Sigmoid colon (tissue), 7 donors: Measurements from ENCODE around the gene RNF39. TPM values are rescaled to one million over a fixed set of nuclear protein-coding genes. Genes with fewer than 3 reads are reported as not detected.

Source experiments
- DNase-seq: peaks from one replicate; pipeline ENCODE4 v3.0.0-alpha.2; 2019
- H3K27ac ChIP-seq, 4 donors: fragments of 200-600 bp; sonication (generic); one replicate each; pipeline ENCODE4 v1.5.1; 2016 to 2019; ENCODE audit warnings: mild to moderate bottlenecking in 1 of 4
- H3K27me3 ChIP-seq, 3 donors: fragments of 200-600 bp; sonication (generic); one replicate each; pipeline ENCODE4 v1.5.1; 2019; ENCODE audit warnings: mild to moderate bottlenecking in 1 of 3
- H3K36me3 ChIP-seq, 4 donors: fragments of 200-600 bp; sonication (generic); one replicate each; pipeline ENCODE4 v1.5.1; 2016 to 2019
- H3K4me1 ChIP-seq, 4 donors: fragments of 200-600 bp; sonication (generic); one replicate each; pipeline ENCODE4 v1.5.1; 2017 to 2019
- H3K4me3 ChIP-seq, 4 donors: fragments of 200-600 bp; sonication (generic); one replicate each; pipeline ENCODE4 v1.5.1; 2017 to 2019; ENCODE audit warnings: mild to moderate bottlenecking in 2 of 4, moderate library complexity in 1 of 4
- H3K9me3 ChIP-seq, 4 donors: fragments of 200-600 bp in 3 of 4; sonication (generic) in 3 of 4; one replicate each; pipeline versions ENCODE4 v1.5.1 to v1.6.1; 2013 to 2019
- EP300 ChIP-seq, 4 donors: sonication (generic); formaldehyde crosslinking; IDR thresholded peaks; one replicate each; pipeline ENCODE4 v1.6.1; 2017; ENCODE audit warnings: antibody characterized with exemption in 4 of 4
- POLR2A ChIP-seq, 2 donors: fragments of 450-650 bp; IDR thresholded peaks; one replicate each; pipeline ENCODE4 v1.6.1; 2016; ENCODE audit warnings: antibody characterized with exemption in 2 of 2, mild to moderate bottlenecking in 2 of 2, moderate library complexity in 2 of 2
- POLR2AphosphoS5 ChIP-seq, 4 donors: sonication (generic); formaldehyde crosslinking; IDR thresholded peaks; one replicate each; pipeline ENCODE4 v1.6.1; 2017; ENCODE audit warnings: antibody characterized with exemption in 4 of 4
- WGBS, 2 donors: extraction: QIAGEN DNeasy Blood & Tissue Kit; methylation state at CpG; one replicate each; pipeline ENCODE4 v1.1.7; 2013; 5-methylcytosine and 5-hydroxymethylcytosine counted together
- intact Hi-C: fragments of 100-400 bp; cut with DNase I; formaldehyde crosslinking; loops from one replicate; pipeline ENCODE4 v1.15.1; 2023
- polyA plus RNA-seq, 3 donors: library from polyadenylated mRNA; stranded (reverse); fragments of 200-250 nt; gene quantifications; one replicate each; pipeline ENCODE4 v1.2.3, GENCODE V29; 2013
- total RNA-seq, 4 donors: library from RNA; depleted of rRNA; stranded (reverse); fragments of >200 nt; gene quantifications; one replicate each; pipeline ENCODE4 v1.1.0, GENCODE V29; 2016
- TF ChIP-seq, protein P1 (sequence below), 4 experiments: fragments of 450-650 bp in 3 of 4; fragments of 200-600 bp in 1 of 4; IDR thresholded peaks; one replicate each; pipeline ENCODE4 v1.5.1; 2016 to 2019; ENCODE audit warnings: antibody characterized with exemption in 4 of 4, mild to moderate bottlenecking in 3 of 4, moderate library complexity in 2 of 4
- donor health status: healthy with polysubstance abuse.
- donor health status: Bipolar disorder and iron deficiency.
- donor health status: healthy.

RNF39 gene
- total and polyA plus RNA-seq, 7 donors, result 0.44 to 2.3 (median 0.60) TPM; not detected in 4

DNA sequence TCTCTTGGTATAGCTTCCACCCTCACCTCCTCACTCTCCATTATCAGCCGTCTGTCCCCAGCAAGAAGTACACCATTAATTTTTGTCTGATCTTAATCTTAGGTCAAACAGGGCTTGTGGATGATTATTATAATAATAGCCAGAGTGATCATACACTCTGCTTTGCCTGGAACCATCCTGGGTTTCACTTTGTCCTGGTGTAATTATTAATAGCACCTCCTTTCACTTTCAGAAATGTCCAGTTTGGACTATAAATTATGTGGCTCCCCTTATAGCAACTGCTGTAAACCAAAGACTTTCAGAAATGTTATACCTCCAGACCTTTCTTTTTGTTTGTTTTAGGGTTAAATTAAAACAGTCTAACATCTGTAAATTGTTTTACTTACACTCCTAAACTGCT is 38.3 kb upstream of the RNF39 start:
- Histone ChIP-seq H3K4me3 (no peak overlapping the region), H3K36me3 (no peaks in the 10 kb centered on the region), H3K27ac (no peak overlapping the region), H3K27me3 (peaks cover 0 to 59% (median 21%) of the 10 kb centered on the region in 3 donors), H3K4me1 (no peaks in the 10 kb centered on the region), H3K9me3 (no peaks in the 10 kb centered on the region)
- intact Hi-C loops, result no loop called here
- DNase-seq, result no peak
- TF ChIP-seq POLR2A (IDR thresholded peaks at IDR 0.05) (no peak), POLR2AphosphoS5 (IDR thresholded peaks at IDR 0.05) (no peak), EP300 (IDR thresholded peaks at IDR 0.05) (no peak)
- TF ChIP-seq, protein P1, sequence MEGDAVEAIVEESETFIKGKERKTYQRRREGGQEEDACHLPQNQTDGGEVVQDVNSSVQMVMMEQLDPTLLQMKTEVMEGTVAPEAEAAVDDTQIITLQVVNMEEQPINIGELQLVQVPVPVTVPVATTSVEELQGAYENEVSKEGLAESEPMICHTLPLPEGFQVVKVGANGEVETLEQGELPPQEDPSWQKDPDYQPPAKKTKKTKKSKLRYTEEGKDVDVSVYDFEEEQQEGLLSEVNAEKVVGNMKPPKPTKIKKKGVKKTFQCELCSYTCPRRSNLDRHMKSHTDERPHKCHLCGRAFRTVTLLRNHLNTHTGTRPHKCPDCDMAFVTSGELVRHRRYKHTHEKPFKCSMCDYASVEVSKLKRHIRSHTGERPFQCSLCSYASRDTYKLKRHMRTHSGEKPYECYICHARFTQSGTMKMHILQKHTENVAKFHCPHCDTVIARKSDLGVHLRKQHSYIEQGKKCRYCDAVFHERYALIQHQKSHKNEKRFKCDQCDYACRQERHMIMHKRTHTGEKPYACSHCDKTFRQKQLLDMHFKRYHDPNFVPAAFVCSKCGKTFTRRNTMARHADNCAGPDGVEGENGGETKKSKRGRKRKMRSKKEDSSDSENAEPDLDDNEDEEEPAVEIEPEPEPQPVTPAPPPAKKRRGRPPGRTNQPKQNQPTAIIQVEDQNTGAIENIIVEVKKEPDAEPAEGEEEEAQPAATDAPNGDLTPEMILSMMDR (IDR thresholded peaks at IDR 0.05), result no peak
- 65 to 71% methylated on average over 1 of the region's 1 CpG for WGBS, 2 donors

DNA sequence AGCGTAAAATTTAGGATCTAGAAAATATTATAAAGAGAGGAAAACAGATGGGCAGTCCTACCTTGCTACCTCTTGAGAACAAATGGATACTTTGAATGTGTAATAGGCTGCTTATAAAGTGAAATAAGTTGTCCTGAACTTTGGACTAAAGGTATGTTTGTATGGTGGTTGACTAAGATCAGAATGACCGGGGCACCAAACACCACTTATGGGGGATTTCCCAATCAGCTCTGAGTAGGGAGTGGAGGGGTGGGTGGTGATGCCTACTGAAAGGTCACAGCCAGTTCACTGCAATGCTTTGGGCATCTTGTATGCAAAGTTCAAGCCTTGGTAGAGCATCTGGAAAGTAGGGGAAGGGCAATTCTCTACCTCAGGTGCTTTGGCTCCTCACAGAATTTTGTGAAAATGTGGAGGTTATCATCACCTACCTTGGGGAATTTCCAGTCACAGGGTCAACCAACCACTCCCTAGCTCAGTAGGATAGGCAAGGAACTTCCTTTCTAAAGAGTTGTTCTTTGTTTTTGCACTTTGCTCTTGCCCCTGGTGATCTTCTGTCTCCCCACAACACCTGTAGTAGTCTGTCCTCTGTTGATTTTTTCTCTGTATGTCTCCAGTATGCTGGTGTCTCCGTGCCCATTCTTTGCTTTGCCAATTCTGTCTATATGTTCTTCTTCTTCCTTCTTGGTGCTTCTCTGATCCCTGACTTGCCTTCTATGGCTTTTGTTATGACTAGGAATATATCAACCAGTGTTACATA is 37.6 kb upstream of the RNF39 start, which contains the start of gene TRIM31:
TSS of gene TRIM31 (minus strand) at position 88 of the 757 bp plus-strand sequence. CDS start 285 bp downstream, outside the sequence.
- intact Hi-C loops, result no loop called here
- DNase-seq, result no peak
- no peaks in the 10 kb centered on the region for H3K4me1 ChIP-seq
- H3K9me3 ChIP-seq, result no peaks in the 10 kb centered on the region
- H3K27me3 ChIP-seq, result peaks cover 0 to 65% (median 21%) of the 10 kb centered on the region in 3 donors
- TF ChIP-seq, protein P1 (IDR thresholded peaks at IDR 0.05), result no peak
- TF ChIP-seq EP300 (IDR thresholded peaks at IDR 0.05), result no peak
- no peak for TF ChIP-seq POLR2AphosphoS5 (IDR thresholded peaks at IDR 0.05)
- TF ChIP-seq POLR2A (IDR thresholded peaks at IDR 0.05), result peak in 1 of 2 donors; percentile 17
- no peak within 1 kb of the TSS for H3K27ac ChIP-seq
- H3K36me3 ChIP-seq, result no peaks in the 10 kb centered on the region
- WGBS, 2 donors, result 32 to 58% methylated on average over 3 of the region's 3 CpGs
- H3K4me3 ChIP-seq, result no peak within 1 kb of the TSS

DNA sequence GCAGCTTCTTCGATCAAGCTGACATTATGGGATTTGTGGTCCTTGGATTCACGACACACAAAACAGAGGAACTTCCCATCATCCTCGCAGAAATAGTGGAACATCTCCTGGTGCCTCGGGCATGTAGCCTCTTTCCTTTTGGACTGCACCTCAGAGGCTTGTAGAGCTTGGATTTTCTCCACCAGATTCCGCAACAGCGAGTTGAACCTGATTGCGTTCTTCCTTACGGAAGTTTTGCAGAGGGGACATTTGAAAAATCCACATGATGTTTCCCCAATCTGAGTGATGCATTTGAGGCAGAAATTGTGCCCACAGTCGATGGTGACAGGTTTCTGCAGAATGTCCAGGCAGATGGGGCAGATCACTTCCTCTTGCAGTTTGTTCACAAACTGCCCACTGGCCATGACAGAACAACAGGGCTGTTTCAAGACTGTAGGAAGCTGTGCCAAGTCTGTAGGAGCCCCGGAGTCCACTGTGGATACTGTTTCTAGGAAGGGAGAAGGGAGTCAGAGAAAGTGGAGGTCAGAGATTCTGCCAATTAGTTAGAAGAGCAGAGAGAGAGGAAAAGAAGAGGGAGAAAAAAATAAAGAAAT is 36.9 kb upstream of the RNF39 start:
- no peak for DNase-seq
- H3K4me1 ChIP-seq, result no peaks in the 10 kb centered on the region
- H3K36me3 ChIP-seq, result no peaks in the 10 kb centered on the region
- H3K9me3 ChIP-seq, result no peaks in the 10 kb centered on the region
- no peak overlapping the region for H3K27ac ChIP-seq
- H3K27me3 ChIP-seq, result peaks cover 0 to 67% (median 19%) of the 10 kb centered on the region in 3 donors
- no peak for TF ChIP-seq POLR2AphosphoS5 (IDR thresholded peaks at IDR 0.05)
- TF ChIP-seq POLR2A (IDR thresholded peaks at IDR 0.05), result no peak
- no peak for TF ChIP-seq EP300 (IDR thresholded peaks at IDR 0.05)
- TF ChIP-seq, protein P1 (IDR thresholded peaks at IDR 0.05), result no peak
- H3K4me3 ChIP-seq, result no peak overlapping the region
- WGBS, 2 donors, result 77 to 80% methylated on average over 10 of the region's 10 CpGs
- intact Hi-C loops, result no loop called here

DNA sequence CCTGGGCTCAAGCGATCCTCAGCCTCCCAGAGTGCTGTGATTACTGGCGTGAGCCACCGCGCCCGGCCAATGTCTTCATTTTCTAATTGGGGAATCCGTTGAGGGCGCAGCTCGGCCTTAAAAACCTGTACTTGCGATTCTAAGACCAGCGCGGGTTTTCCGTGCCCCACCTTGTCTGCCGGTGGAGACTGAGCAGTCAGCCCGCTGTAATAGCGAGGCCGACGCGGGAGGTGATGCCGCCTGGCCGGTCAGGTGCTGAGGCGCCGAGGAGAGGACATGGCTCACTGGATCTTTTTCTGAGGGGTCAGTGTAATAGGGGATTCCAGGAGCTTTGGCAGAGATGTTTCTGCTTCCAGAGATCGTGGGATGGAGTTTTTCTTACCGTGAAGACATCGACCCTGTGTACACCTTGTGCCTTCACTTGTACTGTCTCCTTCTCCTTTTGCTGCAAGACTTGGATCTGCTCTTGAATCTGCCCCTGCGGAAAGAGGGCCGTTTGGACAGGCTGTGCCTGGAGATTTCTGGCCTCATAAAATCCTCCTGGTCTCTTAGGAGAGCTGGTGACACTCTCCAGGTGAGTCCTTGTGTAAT is 35.8 kb upstream of the RNF39 start:
- H3K27me3 ChIP-seq, result peaks cover 0 to 71% (median 15%) of the 10 kb centered on the region in 3 donors

More for the DNA sequence above, 35.8 kb upstream of the RNF39 start:
- no peaks in the 10 kb centered on the region for H3K36me3 ChIP-seq
- no peaks in the 10 kb centered on the region for H3K9me3 ChIP-seq
- no peak overlapping the region for H3K27ac ChIP-seq
- intact Hi-C loops, result no loop called here
- TF ChIP-seq POLR2AphosphoS5 (IDR thresholded peaks at IDR 0.05) (no peak), POLR2A (IDR thresholded peaks at IDR 0.05) (no peak), EP300 (IDR thresholded peaks at IDR 0.05) (no peak)
- TF ChIP-seq, protein P1 (IDR thresholded peaks at IDR 0.05), result no peak
- no peak for DNase-seq
- no peak overlapping the region for H3K4me3 ChIP-seq
- H3K4me1 ChIP-seq, result no peaks in the 10 kb centered on the region
- 46 to 64% methylated on average over 27 of the region's 27 CpGs for WGBS, 2 donors
